Esophagus muscularis mucosa (tissue), 4 donors: ENCODE results near the gene TTC39B.

Experiments
- EP300 ChIP-seq: sonication (generic); formaldehyde crosslinking; IDR thresholded peaks from one replicate; pipeline ENCODE4 v1.6.1; 2017; ENCODE audit warnings: antibody characterized with exemption
- POLR2AphosphoS5 ChIP-seq, 2 donors: sonication (generic); formaldehyde crosslinking; IDR thresholded peaks; one replicate each; pipeline ENCODE4 v1.6.1; 2017; ENCODE audit warnings: antibody characterized with exemption in 2 of 2
- TF ChIP-seq, protein P1 (sequence below), 3 experiments: fragments of 200-600 bp in 2 of 3; fragments of 450-650 bp in 1 of 3; sonication (generic) in 2 of 3; IDR thresholded peaks; one replicate each; pipeline ENCODE4 v1.5.1; 2017 to 2019; ENCODE audit warnings: antibody characterized with exemption in 3 of 3, mild to moderate bottlenecking in 2 of 3, moderate library complexity in 1 of 3

DNA sequence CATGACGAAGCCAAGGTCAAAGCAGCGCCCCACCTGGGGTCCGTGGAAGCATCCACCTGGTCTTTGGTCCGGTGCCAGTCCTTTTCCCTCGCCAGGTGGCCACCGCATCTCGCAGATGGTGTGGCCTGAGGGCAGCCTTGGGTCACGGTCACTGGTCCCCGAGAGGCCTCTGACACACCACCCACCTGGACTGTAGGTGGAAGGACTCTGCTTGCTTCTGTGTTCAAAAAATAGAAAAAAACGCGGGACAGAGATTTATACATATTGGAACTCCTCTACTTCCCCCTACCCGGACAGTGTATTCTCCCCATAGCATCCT is 466 bp upstream of the TTC39B start:
- TF ChIP-seq EP300 (no peak), POLR2AphosphoS5 (IDR thresholded peaks at IDR 0.05) (no peak)
- TF ChIP-seq, protein P1, sequence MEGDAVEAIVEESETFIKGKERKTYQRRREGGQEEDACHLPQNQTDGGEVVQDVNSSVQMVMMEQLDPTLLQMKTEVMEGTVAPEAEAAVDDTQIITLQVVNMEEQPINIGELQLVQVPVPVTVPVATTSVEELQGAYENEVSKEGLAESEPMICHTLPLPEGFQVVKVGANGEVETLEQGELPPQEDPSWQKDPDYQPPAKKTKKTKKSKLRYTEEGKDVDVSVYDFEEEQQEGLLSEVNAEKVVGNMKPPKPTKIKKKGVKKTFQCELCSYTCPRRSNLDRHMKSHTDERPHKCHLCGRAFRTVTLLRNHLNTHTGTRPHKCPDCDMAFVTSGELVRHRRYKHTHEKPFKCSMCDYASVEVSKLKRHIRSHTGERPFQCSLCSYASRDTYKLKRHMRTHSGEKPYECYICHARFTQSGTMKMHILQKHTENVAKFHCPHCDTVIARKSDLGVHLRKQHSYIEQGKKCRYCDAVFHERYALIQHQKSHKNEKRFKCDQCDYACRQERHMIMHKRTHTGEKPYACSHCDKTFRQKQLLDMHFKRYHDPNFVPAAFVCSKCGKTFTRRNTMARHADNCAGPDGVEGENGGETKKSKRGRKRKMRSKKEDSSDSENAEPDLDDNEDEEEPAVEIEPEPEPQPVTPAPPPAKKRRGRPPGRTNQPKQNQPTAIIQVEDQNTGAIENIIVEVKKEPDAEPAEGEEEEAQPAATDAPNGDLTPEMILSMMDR (IDR thresholded peaks at IDR 0.05) = no peak
